CD4-positive, alpha-beta T cell treated with Interleukin-15 for 1 hour (primary cell): ENCODE data around the gene COG8.
"Not testable (repeated sequence)": the region's sequence is repeated elsewhere in the genome, so short reads cannot be mapped to it uniquely, and the experiment has no call there.

ENCODE experiments used
- DNase-seq: peaks from one replicate; pipeline ENCODE4 v3.0.0-alpha.2; 2020

The COG8 gene, protein sequence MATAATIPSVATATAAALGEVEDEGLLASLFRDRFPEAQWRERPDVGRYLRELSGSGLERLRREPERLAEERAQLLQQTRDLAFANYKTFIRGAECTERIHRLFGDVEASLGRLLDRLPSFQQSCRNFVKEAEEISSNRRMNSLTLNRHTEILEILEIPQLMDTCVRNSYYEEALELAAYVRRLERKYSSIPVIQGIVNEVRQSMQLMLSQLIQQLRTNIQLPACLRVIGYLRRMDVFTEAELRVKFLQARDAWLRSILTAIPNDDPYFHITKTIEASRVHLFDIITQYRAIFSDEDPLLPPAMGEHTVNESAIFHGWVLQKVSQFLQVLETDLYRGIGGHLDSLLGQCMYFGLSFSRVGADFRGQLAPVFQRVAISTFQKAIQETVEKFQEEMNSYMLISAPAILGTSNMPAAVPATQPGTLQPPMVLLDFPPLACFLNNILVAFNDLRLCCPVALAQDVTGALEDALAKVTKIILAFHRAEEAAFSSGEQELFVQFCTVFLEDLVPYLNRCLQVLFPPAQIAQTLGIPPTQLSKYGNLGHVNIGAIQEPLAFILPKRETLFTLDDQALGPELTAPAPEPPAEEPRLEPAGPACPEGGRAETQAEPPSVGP

GRCh38 chr16:69339289-69340094 is at the start of gene COG8, which contains the start of gene NIP7:
Gene COG8 (minus strand): TSS chr16:69339564. CDS start chr16:69339552, 12 bp downstream.
Gene NIP7 (plus strand): TSS chr16:69339772. CDS start chr16:69339830, 58 bp downstream.
- DNase-seq = peak; percentile 93

DNA sequence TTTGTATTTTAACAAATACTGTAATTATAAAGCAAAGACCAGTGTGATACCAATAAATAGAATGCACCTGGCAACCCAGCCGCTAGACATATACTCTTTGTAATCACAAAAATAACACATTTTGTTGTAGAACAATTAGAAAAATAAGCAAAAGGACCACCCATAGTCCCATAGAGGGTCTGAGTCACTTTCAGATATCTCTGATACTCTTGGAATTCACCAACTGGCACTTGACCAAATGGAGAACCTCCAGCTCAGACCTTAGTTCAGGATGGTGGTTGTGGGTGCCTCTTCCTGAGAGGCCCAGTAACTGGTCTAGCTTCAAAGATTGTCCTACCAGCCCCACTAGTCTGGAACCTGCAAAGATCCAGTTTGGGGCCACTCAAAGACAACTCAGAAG is 47.2 kb upstream of the COG8 start:
- no peak for DNase-seq

- DNase-seq = no peak
Measured at GRCh38 chr16:69384974-69385373, 45.6 kb upstream of the COG8 start.

- DNase-seq = no peak
Measured at GRCh38 chr16:69382421-69382820, 43.1 kb upstream of the COG8 start.

DNA sequence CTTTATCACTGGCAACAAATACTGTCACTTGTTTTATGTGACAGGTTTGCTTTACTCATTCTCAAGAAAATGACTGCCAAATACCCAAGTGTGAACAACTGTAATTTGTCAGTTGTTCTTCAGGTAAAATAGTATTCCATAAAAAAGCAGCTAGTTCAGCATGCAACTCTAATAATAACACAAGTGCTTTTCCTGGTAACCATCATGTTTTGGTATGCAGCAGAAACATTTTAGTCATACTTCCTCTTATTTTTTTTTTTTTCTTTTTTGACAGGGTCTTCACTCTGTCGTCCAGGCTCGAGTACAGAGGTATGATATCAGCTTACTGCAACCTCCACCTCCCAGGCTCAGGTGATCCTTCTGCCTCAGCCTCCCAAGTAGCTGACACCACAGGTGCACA is 41.9 kb upstream of the COG8 start:
- no peak for DNase-seq

DNA sequence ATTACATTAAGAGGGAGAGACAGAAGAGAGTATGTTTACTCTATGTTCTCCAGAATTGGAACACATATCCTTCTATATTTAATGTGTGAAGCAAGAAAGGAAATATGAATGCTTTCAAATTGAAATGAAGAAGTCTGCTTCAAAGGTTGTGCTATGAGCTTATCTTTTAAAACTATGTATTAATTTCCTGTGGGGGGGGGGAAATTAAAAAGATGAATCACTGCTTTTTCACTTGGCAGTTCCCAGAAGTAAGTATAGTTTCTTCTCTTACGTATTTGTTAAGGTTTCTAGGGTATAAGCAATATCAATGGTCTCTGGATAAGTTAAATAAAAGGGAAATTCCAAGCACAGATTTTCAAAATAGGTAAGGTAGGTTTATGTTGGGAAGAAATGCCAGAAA is 39.4 kb upstream of the COG8 start:
- no peak for DNase-seq

DNA sequence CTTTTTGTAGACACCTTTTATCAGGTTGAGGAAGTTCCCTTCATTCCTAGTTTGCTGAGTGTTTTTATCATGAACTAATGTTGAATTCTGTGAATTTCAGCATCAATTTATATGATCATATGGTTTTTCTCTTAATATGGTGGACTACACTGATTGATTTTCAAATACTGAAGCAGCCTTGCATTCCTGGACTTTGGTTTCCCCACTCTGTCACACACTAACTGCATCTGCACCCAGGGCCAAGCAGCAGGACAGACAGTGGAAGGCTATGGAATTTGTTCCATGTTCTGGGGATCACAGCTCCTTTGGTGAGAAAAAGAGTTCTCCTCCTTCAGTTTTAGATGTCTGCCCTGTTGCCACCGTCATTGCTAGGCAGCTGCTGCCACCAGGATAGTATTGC is 38.7 kb upstream of the COG8 start:
- DNase-seq = no peak

DNA sequence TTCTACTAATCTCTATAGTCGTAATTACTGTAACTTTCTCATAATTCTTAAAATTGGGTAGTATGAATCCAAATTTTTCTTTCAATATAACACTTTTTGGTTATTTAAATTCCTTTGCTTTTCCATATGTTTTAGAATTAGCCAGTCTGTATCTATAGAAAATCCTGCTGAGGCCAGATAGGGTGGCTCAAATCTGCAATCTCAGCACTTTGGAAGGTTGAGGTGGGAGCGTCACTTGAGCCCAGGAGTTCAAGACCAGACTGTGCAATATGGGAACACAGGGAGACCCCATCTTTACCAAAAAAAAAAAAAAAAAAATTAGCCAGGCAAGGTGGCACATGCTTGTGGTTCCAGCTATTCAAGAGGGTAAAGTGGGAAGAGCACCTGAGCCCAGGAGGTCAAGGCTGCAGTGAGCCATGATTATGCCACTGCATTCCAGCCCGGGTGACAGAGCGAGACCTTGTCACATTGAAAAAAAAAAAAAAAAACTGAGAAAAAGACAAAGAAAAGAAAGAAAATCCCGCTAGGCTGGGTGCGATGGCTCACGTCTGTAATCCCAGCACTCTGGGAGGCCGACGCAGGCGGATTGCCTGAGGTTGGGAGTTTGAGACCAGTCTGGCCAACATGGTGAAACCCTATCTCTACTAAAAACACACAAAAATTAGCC is 37.2 kb upstream of the COG8 start:
- DNase-seq = no peak

- no peak for DNase-seq
Measured at GRCh38 chr16:69373019-69373418, 33.7 kb upstream of the COG8 start.

DNA sequence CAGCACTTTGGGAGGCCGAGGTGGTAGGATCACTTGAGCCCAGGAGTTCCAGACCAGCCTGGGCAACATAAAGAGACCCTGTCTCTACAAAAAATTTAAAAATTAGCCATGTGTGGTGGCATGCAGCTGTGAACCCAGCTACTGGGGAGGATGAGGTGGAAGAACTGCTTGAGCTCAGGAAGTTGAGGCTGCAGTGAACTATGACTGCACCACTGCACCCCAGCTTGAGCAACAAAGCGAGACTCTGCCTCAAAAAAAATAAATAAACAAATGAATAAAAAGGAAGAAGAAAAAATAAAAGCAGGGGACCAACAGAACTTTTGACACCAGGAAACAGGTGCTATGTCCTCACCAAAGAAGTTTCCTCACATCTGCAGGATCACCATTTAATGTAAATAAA is 32.2 kb upstream of the COG8 start:
- DNase-seq = peak; percentile 36

GRCh38 chr16:69368866-69369265 is 29.5 kb upstream of the COG8 start:
- DNase-seq = no peak

- no peak for DNase-seq
Measured at GRCh38 chr16:69367980-69368379, 28.6 kb upstream of the COG8 start.

- no peak for DNase-seq
Measured at GRCh38 chr16:69366431-69366830, 27.1 kb upstream of the COG8 start.

GRCh38 chr16:69365901-69366300 is 26.5 kb upstream of the COG8 start:
- no peak for DNase-seq

- no peak for DNase-seq
Measured at GRCh38 chr16:69364088-69364487, 24.7 kb upstream of the COG8 start.

DNA sequence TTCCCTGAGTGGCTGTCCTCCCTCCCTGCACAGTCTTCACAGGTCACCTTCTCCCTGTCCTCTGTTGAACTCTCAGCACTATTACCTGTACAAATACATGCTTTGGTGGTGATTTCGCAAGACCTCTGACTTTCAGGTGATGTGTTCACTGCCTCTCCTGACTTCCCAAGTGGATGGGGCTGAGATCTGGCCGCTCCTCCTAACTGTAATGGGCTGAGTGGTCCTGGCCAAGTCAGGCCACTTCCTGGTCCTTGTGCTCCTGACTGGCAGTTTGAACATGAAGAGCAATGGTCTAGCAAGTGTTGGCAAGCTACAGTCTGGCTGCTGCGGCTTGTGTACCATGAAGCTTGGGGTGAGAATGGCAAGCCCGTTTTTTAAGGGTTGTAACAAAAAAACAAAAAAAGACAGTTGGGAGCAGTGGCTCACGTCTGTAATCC is 23.9 kb upstream of the COG8 start:
- DNase-seq = no peak

DNA sequence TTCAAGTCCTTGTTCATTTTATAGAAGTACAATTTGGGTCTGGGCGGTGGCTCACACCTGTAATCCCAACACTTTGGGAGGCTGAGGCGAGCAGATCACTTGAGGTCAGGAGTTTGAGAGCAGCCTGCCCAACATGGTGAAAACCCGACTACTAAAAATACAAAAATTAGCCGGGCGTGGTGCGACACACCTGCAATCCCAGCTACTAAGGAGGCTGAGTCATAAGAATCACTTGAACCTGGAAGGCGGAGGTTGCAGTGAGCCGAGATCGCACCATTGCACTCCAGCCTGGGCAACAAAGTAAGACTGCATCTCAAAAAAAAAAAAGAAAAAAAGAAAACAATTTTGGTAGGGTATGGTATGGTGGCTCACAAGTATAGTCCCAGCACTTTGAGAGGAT is 20.7 kb upstream of the COG8 start:
- not testable (repeated sequence) for DNase-seq

- no peak for DNase-seq
Measured at GRCh38 chr16:69351309-69352027, 12.1 kb upstream of the COG8 start, which contains the start of gene TMED6. Gene TMED6 (minus strand): TSS chr16:69351786. CDS start chr16:69351753, 33 bp downstream.

DNA sequence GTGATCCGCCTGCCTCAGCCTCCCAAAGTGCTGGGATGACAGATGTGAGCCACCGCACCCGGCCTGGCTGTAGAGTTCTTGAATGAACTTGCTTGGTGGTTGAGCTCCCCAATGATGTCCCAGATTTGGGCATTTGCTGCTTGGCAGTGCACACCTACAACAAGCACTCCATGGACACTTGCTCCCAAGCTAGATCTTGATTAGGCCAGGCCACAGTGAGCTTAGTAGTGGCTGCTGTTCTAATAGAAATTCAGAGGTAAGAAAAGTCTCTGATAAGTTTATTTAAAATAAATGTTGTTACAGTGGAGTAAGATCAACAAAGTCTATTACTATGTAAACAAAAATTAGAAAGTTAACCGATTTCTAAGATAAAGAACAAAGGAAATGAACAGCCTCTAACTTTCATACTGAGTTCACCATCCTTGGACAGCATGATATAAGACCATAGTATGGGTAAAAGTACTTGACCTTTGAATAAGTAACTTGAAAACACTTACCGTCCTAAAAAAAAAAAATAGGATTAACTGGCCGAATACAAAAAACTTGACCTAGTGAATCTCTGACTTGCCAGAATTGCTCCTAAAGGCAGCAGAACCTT is 11.3 kb upstream of the COG8 start:
- DNase-seq = no peak

GRCh38 chr16:69349536-69349935 is 10.2 kb upstream of the COG8 start:
- DNase-seq = no peak

GRCh38 chr16:69348222-69348621 is 8.9 kb upstream of the COG8 start:
- no peak for DNase-seq

GRCh38 chr16:69346683-69347082 is 7.3 kb upstream of the COG8 start:
- DNase-seq = no peak
